ENCODE results near the gene TTC39B.

- TF ChIP-seq EGR1 (IDR thresholded peaks at IDR 0.05) (no peak), REST (IDR thresholded peaks at IDR 0.05; ENCODE audit: low read depth) (no peak), YY1 (IDR thresholded peaks at IDR 0.05; ENCODE audit: low read depth) (no peak)
These were observed 60.8 kb downstream of the TTC39B start for GRCh38 chr9:15246243-15246642.

Data from Ishikawa (cell line).